ENCODE data around the gene TUBB4B.
"Not testable (repeated sequence)": the region's sequence is repeated elsewhere in the genome, so short reads cannot be mapped to it uniquely, and the experiment has no call there.

Gene TUBB4B

GRCh38 chr9:137253717-137254623 is 12.9 kb downstream of the TUBB4B start:
- DNase-seq = no peak

GRCh38 chr9:137254624-137255447 is 13.7 kb downstream of the TUBB4B start, which contains the start of gene NELFB:
TSS of gene NELFB (plus strand) at chr9:137255327.
- DNase-seq = peak; percentile 52

GRCh38 chr9:137255448-137256114 is 14.5 kb downstream of the TUBB4B start:
- no peak for DNase-seq

GRCh38 chr9:137256362-137256761 is 15.3 kb downstream of the TUBB4B start:
- DNase-seq = no peak

- DNase-seq = no peak
Measured at GRCh38 chr9:137256856-137257255, 15.8 kb downstream of the TUBB4B start.

GRCh38 chr9:137262173-137262908 is 21.3 kb downstream of the TUBB4B start:
- not testable (repeated sequence) for DNase-seq

- no peak for DNase-seq
Measured at GRCh38 chr9:137262909-137263285, 21.8 kb downstream of the TUBB4B start.

- no peak for DNase-seq
Measured at GRCh38 chr9:137263506-137263905, 22.4 kb downstream of the TUBB4B start.

- no peak for DNase-seq
Measured at GRCh38 chr9:137264067-137264466, 23.0 kb downstream of the TUBB4B start.

- no peak for DNase-seq
Measured at GRCh38 chr9:137265496-137266161, 24.5 kb downstream of the TUBB4B start.

- DNase-seq = no peak
Measured at GRCh38 chr9:137266162-137266527, 25.1 kb downstream of the TUBB4B start.

- DNase-seq = no peak
Measured at GRCh38 chr9:137266585-137267453, 25.7 kb downstream of the TUBB4B start.

GRCh38 chr9:137267933-137268355 is 26.9 kb downstream of the TUBB4B start:
- peak; percentile 68 for DNase-seq

- DNase-seq = no peak
Measured at GRCh38 chr9:137268538-137269201, 27.6 kb downstream of the TUBB4B start.

GRCh38 chr9:137269231-137269772 is 28.2 kb downstream of the TUBB4B start:
- no peak for DNase-seq

GRCh38 chr9:137270929-137271695 is 30.0 kb downstream of the TUBB4B start:
- DNase-seq = peak; percentile 58

- no peak for DNase-seq
Measured at GRCh38 chr9:137271696-137272076, 30.6 kb downstream of the TUBB4B start.

GRCh38 chr9:137272241-137273094 is 31.4 kb downstream of the TUBB4B start:
- DNase-seq = no peak
